H1 (cell line): Measurements from ENCODE around the gene HDAC7. TPM values are rescaled to one million over a fixed set of nuclear protein-coding genes. Genes with fewer than 3 reads are reported as not detected.

ENCODE experiments used
- CTCF ChIA-PET: fragments of 300-600 bp; sonication (Branson Sonifier 250); formaldehyde crosslinking; loops from one replicate; lab custom pipeline; 2021; ENCODE audit not compliant: partially characterized antibody; lab: Charles Lee
- POLR2A ChIA-PET: fragments of 300-600 bp; sonication (Branson Sonifier 250); formaldehyde crosslinking; loops from one replicate; lab custom pipeline; 2021; ENCODE audit warnings: inconsistent platforms; ENCODE audit not compliant: partially characterized antibody; lab: Charles Lee
- DNase-seq, 2 experiments: peaks; one replicate each; pipeline versions ENCODE4 v3.0.0 to v3.0.0-alpha.2; 2010 to 2022; ENCODE audit warnings: low spot score in 2 of 2, low read depth in 1 of 2, mixed read lengths in 1 of 2
- FAIRE-seq: peaks from 2 replicates; lab custom pipeline; 2011; peaks lifted over from hg19 to GRCh38; lab: Jason Lieb, UNC
- H2AFZ ChIP-seq: 2 replicates; pipeline ENCODE4 v1.8.1; 2012; ENCODE audit warnings: low read length, inconsistent platforms
- H2AK5ac ChIP-seq: 2 replicates; pipeline ENCODE4 v1.6.1; 2013; ENCODE audit warnings: low read depth, low read length
- H2BK120ac ChIP-seq: replicated peaks from 2 replicates; pipeline ENCODE3; 2013; ENCODE audit warnings: low read depth, low read length, inconsistent platforms
- H2BK12ac ChIP-seq: 2 replicates; pipeline ENCODE4 v1.6.1; 2013; ENCODE audit warnings: low read depth, low read length
- H2BK15ac ChIP-seq: 2 replicates; pipeline ENCODE4 v1.6.1; 2013; ENCODE audit warnings: low read length
- H2BK20ac ChIP-seq: 2 replicates; pipeline ENCODE4 v1.6.1; 2013; ENCODE audit warnings: low read length
- H2BK5ac ChIP-seq: 2 replicates; pipeline ENCODE4 v1.6.1; 2013; ENCODE audit warnings: low read depth, low read length
- H3K14ac ChIP-seq: 2 replicates; pipeline ENCODE4 v1.6.1; 2013; ENCODE audit warnings: inconsistent platforms; ENCODE audit not compliant: insufficient read length
- H3K18ac ChIP-seq: 2 replicates; pipeline ENCODE4 v1.6.1; 2013; ENCODE audit warnings: low read length; ENCODE audit errors: extremely low read depth
- H3K23ac ChIP-seq: 2 replicates; pipeline ENCODE4 v1.6.1; 2013; ENCODE audit warnings: inconsistent platforms; ENCODE audit not compliant: insufficient read length
- H3K23me2 ChIP-seq: 2 replicates; pipeline ENCODE4 v1.6.1; 2013; ENCODE audit warnings: low read depth, low read length
- H3K27ac ChIP-seq: 2 replicates; pipeline ENCODE4 v1.6.1; 2011; ENCODE audit warnings: low read depth, low read length, inconsistent platforms
- H3K27me3 ChIP-seq, 4 experiments: replicated peaks in 1 of 4; 1 replicate in 1 of 4; 2 replicates in 3 of 4; pipeline versions ENCODE4 v1.6.1 to v1.8.1; 2011 to 2013; ENCODE audit warnings: low read length in 3 of 4, mild to moderate bottlenecking in 3 of 4, inconsistent platforms in 2 of 4, mixed read lengths in 2 of 4, moderate library complexity in 1 of 4; ENCODE audit not compliant: control insufficient read depth in 3 of 4, insufficient read depth in 3 of 4; ENCODE audit errors: extremely low read depth in 1 of 4
- H3K36me3 ChIP-seq, 4 experiments: 2 replicates each; pipeline versions ENCODE4 v1.6.1 to v1.8.1; 2011 to 2013; ENCODE audit warnings: mild to moderate bottlenecking in 4 of 4, low read length in 3 of 4, moderate library complexity in 2 of 4, control low read depth in 1 of 4, inconsistent platforms in 1 of 4; ENCODE audit not compliant: insufficient read depth in 4 of 4, control insufficient read depth in 2 of 4
- H3K4ac ChIP-seq: replicated peaks from 2 replicates; pipeline ENCODE3; 2013; ENCODE audit warnings: low read length, low read depth, mixed read lengths, inconsistent platforms; ENCODE audit not compliant: insufficient read length
- H3K4me1 ChIP-seq, 4 experiments: replicated peaks in 1 of 4; 1 replicate in 1 of 4; 2 replicates in 3 of 4; pipeline versions ENCODE4 v1.6.1 to v1.8.1; 2011 to 2013; ENCODE audit warnings: low read length in 3 of 4, inconsistent platforms in 2 of 4, mixed read lengths in 1 of 4; ENCODE audit not compliant: insufficient read depth in 4 of 4, control insufficient read depth in 3 of 4
- H3K4me2 ChIP-seq, 2 experiments: 2 replicates each; pipeline versions ENCODE4 v1.6.1 to v1.8.1; 2011 to 2013; ENCODE audit warnings: low read depth in 2 of 2, low read length in 2 of 2, control low read depth in 1 of 2, inconsistent platforms in 1 of 2, mild to moderate bottlenecking in 1 of 2; ENCODE audit not compliant: insufficient read depth in 1 of 2
- H3K4me3 ChIP-seq, 4 experiments: fragments of 200-600, 300-600 bp in 1 of 4; sonication (generic), shearing (Covaris generic), sonication (Bioruptor Twin) in 1 of 4; 2 replicates each; pipeline versions ENCODE4 v1.5.1 to v1.8.1; 2011 to 2016; ENCODE audit warnings: low read length in 4 of 4, low read depth in 3 of 4, control low read depth in 2 of 4, inconsistent platforms in 2 of 4, mild to moderate bottlenecking in 2 of 4, mixed read lengths in 1 of 4, moderate library complexity in 1 of 4; ENCODE audit not compliant: insufficient read depth in 2 of 4; ENCODE audit errors: extremely low read depth in 1 of 4
- H3K56ac ChIP-seq: replicated peaks from 2 replicates; pipeline ENCODE3; 2013; ENCODE audit warnings: low read depth, mild to moderate bottlenecking, mixed read lengths, low read length, inconsistent platforms; ENCODE audit not compliant: insufficient read length
- H3K79me1 ChIP-seq: 2 replicates; pipeline ENCODE4 v1.6.1; 2013; ENCODE audit warnings: low read depth, low read length, control low read depth
- H3K79me2 ChIP-seq, 2 experiments: 2 replicates each; pipeline versions ENCODE4 v1.6.1 to v1.8.1; 2012 to 2013; ENCODE audit warnings: low read length in 2 of 2, mild to moderate bottlenecking in 2 of 2, inconsistent platforms in 1 of 2; ENCODE audit not compliant: insufficient read depth in 2 of 2, control insufficient read depth in 1 of 2
- H3K9ac ChIP-seq, 4 experiments: replicated peaks in 1 of 4; 1 replicate in 1 of 4; 2 replicates in 3 of 4; pipeline versions ENCODE4 v1.6.1 to v1.8.1; 2011 to 2013; ENCODE audit warnings: low read depth in 3 of 4, low read length in 3 of 4, control low read depth in 2 of 4, mild to moderate bottlenecking in 2 of 4, moderate library complexity in 2 of 4, inconsistent platforms in 1 of 4; ENCODE audit errors: extremely low read depth in 1 of 4
- H3K9me3 ChIP-seq, 2 experiments: 2 replicates each; pipeline versions ENCODE4 v1.6.1 to v1.8.1; 2012 to 2013; ENCODE audit warnings: mild to moderate bottlenecking in 2 of 2, moderate library complexity in 2 of 2, control low read depth in 1 of 2, inconsistent platforms in 1 of 2, low read depth in 1 of 2, low read length in 1 of 2, mixed read lengths in 1 of 2; ENCODE audit not compliant: insufficient read depth in 2 of 2
- H4K20me1 ChIP-seq, 2 experiments: replicated peaks in 1 of 2; 2 replicates each; pipeline versions ENCODE3 to v1.8.1; 2011 to 2013; ENCODE audit warnings: inconsistent platforms in 2 of 2, low read length in 2 of 2, mild to moderate bottlenecking in 1 of 2; ENCODE audit not compliant: insufficient read depth in 2 of 2, control insufficient read depth in 1 of 2
- H4K5ac ChIP-seq: 2 replicates; pipeline ENCODE4 v1.6.1; 2013; ENCODE audit warnings: low read length, low read depth, mixed read lengths, inconsistent platforms; ENCODE audit not compliant: insufficient read length
- H4K8ac ChIP-seq: 2 replicates; pipeline ENCODE4 v1.8.0; 2013; ENCODE audit warnings: mild to moderate bottlenecking, moderate library complexity, low read length, inconsistent platforms; ENCODE audit not compliant: insufficient read depth; ENCODE audit errors: extremely low read depth
- H4K91ac ChIP-seq: replicated peaks from 2 replicates; pipeline ENCODE3; 2013; ENCODE audit warnings: low read length, mixed read lengths, inconsistent platforms; ENCODE audit not compliant: insufficient read length
- HDAC6 ChIP-seq: IDR thresholded peaks from one replicate; pipeline ENCODE4 v1.7.1; 2012; ENCODE audit warnings: low read depth, mild to moderate bottlenecking, inconsistent platforms, low read length, moderate library complexity
- SUZ12 ChIP-seq: fragments of 200-600 bp; sonication (generic); IDR thresholded peaks from 2 replicates; pipeline ENCODE4 v1.6.1; 2012; ENCODE audit warnings: mild to moderate bottlenecking, inconsistent platforms, low read length, moderate library complexity, mixed read lengths
- YY1 ChIP-seq: IDR thresholded peaks from 2 replicates; pipeline ENCODE4 v1.6.1; 2011; ENCODE audit warnings: low read depth, mild to moderate bottlenecking, low read length
- WGBS, 2 experiments: shearing (Covaris generic) in 1 of 2; methylation state at CpG; one replicate each; pipeline versions ENCODE4 v1.1.6 to v1.1.7; 2013 to 2015; ENCODE audit warnings: low lambda C conversion rate in 2 of 2, mixed read lengths in 2 of 2, inconsistent platforms in 1 of 2, low coverage in 1 of 2, missing lambda C conversion rate in 1 of 2; ENCODE audit not compliant: insufficient replicate concordance in 2 of 2, insufficient coverage in 1 of 2, insufficient read length in 1 of 2; ENCODE audit errors: extremely low coverage in 1 of 2, missing lambda C conversion rate in 1 of 2; 5-methylcytosine and 5-hydroxymethylcytosine counted together
- polyA plus RNA-seq, 7 experiments: library from polyadenylated mRNA; depleted of rRNA in 3 of 7; stranded (reverse) in 5 of 7; unstranded in 2 of 7; fragments of >200 nt in 5 of 7; fragments of 200-250 nt in 2 of 7; gene quantifications; 1 replicate in 5 of 7; 2 replicates in 1 of 7; 4 replicates in 1 of 7; pipeline versions ENCODE4 v1.2.1 to v1.2.3, GENCODE V29; 2011 to 2013; ENCODE audit warnings: missing spikeins in 2 of 7, mixed read lengths in 2 of 7
- total RNA-seq: library from RNA; stranded (reverse); fragmentation: NEBNext Ultra II Directional; extraction: Animal tissue kit (Norgen Biotek cat#: 25700); gene quantifications from 2 replicates; pipeline ENCODE4 v1.2.1, GENCODE V29; 2021

HDAC7 gene
- total and polyA plus RNA-seq, 2 of the 8 experiments (the other 6 are each of a cell fraction or from before 2014, with no cell fraction given) = 25.5 to 84.9 TPM

GRCh38 chr12:47841910-47842309, 22.2 kb upstream of the HDAC7 start:
- no peak overlapping the region for H3K4me2 ChIP-seq
- no peak for TF ChIP-seq HDAC6
- TF ChIP-seq YY1 = no peak
- TF ChIP-seq SUZ12 = no peak
- CTCF ChIA-PET = interaction anchor here (0.7 to 30.5 kb wide), 12 partner anchors 8 to 125 kb away, joined by 3 to 2001 read pairs (median 6); partner anchors contain the start of genes HDAC7, RAPGEF3 and SLC48A1

More at GRCh38 chr12:47841910-47842309, 22.2 kb upstream of the HDAC7 start:
- no peaks in the 10 kb centered on the region; the same call in 1 of the 2 replicates for H3K79me1 ChIP-seq
- no peak overlapping the region for H3K4ac ChIP-seq
- no peak overlapping the region for H4K8ac ChIP-seq
- no peaks in the 10 kb centered on the region for H3K23me2 ChIP-seq
- H4K20me1 ChIP-seq = no peaks in the 10 kb centered on the region
- H3K9me3 ChIP-seq = no peaks in the 10 kb centered on the region
- H2AFZ ChIP-seq = no peak overlapping the region
- H3K18ac ChIP-seq = no peak overlapping the region
- no peaks in the 10 kb centered on the region for H3K79me2 ChIP-seq
- H4K91ac ChIP-seq = no peak overlapping the region
- no peak overlapping the region for H2BK20ac ChIP-seq
- H3K27ac ChIP-seq = no peak overlapping the region
- H2BK5ac ChIP-seq = no peak overlapping the region; the same call in 1 of the 2 replicates
- H2BK120ac ChIP-seq = no peak overlapping the region
- peaks cover 0 to 22% (median 5%) of the 10 kb centered on the region in 4 experiments; a peak in 6 of 7 replicates for H3K4me1 ChIP-seq
- no peak overlapping the region for H3K9ac ChIP-seq
- POLR2A ChIA-PET = interaction anchor here (0.9 to 28.4 kb wide), 9 partner anchors 9 to 106 kb away, joined by 3 to 480 read pairs (median 4); partner anchors contain the start of genes HDAC7 and VDR
- H2BK12ac ChIP-seq = no peak overlapping the region
- H2AK5ac ChIP-seq = no peak overlapping the region; the same call in 1 of the 2 replicates
- H3K4me3 ChIP-seq = no peak overlapping the region
- H3K27me3 ChIP-seq = no peaks in the 10 kb centered on the region; a peak in 2 of 7 replicates
- no peak for FAIRE-seq
- no peak overlapping the region for H2BK15ac ChIP-seq
- no peak overlapping the region for H3K23ac ChIP-seq
- DNase-seq = no peak
- H3K36me3 ChIP-seq = no peaks in the 10 kb centered on the region
- H3K14ac ChIP-seq = no peak overlapping the region
- 85% methylated on average over 4 of the region's 4 CpGs; no CpG with 5 or more reads in 1 of the 2 experiments for WGBS, 2 experiments
- no peak overlapping the region for H4K5ac ChIP-seq
- no peak overlapping the region for H3K56ac ChIP-seq
